Spleen (tissue), 11 donors: ENCODE data around the gene TRIOBP. TPM values are rescaled to one million over a fixed set of nuclear protein-coding genes. Genes with fewer than 3 reads are reported as not detected.
A peak's percentile ranks its signal among the peaks of the same experiment; 100 is the strongest.
"Not testable (repeated sequence)": the region's sequence is repeated elsewhere in the genome, so short reads cannot be mapped to it uniquely, and the experiment has no call there.

Experiments used
- DNase-seq: peaks from one replicate; pipeline ENCODE4 v3.0.0-alpha.2; 2020
- H3K27ac ChIP-seq, 8 donors: fragments of 200-600 bp; sonication (generic) in 7 of 8; 1 replicate in 4 of 8; 2 replicates in 4 of 8; pipeline versions ENCODE4 v1.5.0 to v1.8.0; 2016 to 2021; ENCODE audit warnings: inconsistent platforms in 4 of 8, mild to moderate bottlenecking in 4 of 8, moderate library complexity in 1 of 8
- H3K27me3 ChIP-seq, 7 donors: fragments of 200-600 bp; sonication (generic) in 6 of 7; replicated peaks in 1 of 7; 1 replicate in 4 of 7; 2 replicates in 3 of 7; pipeline versions ENCODE4 v1.5.0 to v1.8.0; 2016 to 2021; ENCODE audit warnings: inconsistent platforms in 3 of 7, mild to moderate bottlenecking in 1 of 7
- H3K36me3 ChIP-seq, 6 donors: fragments of 200-600 bp; sonication (generic) in 5 of 6; 1 replicate in 4 of 6; 2 replicates in 2 of 6; pipeline versions ENCODE4 v1.5.0 to v1.8.0; 2016 to 2021; ENCODE audit warnings: inconsistent platforms in 2 of 6
- H3K4me1 ChIP-seq, 6 donors: fragments of 200-600 bp; sonication (generic) in 5 of 6; 1 replicate in 3 of 6; 2 replicates in 3 of 6; pipeline versions ENCODE4 v1.5.0 to v1.8.0; 2016 to 2021; ENCODE audit warnings: inconsistent platforms in 3 of 6
- H3K4me3 ChIP-seq, 8 donors: fragments of 200-600 bp; sonication (generic) in 7 of 8; 1 replicate in 4 of 8; 2 replicates in 4 of 8; pipeline versions ENCODE4 v1.5.0 to v1.8.0; 2016 to 2021; ENCODE audit warnings: inconsistent platforms in 4 of 8, mild to moderate bottlenecking in 4 of 8, moderate library complexity in 2 of 8
- H3K9me3 ChIP-seq, 8 donors: fragments of 200-600 bp; sonication (generic) in 7 of 8; 1 replicate in 4 of 8; 2 replicates in 4 of 8; pipeline versions ENCODE4 v1.5.0 to v1.8.0; 2016 to 2021; ENCODE audit warnings: inconsistent platforms in 4 of 8
- POLR2A ChIP-seq, 3 donors: fragments of 450-650 bp; IDR thresholded peaks; one replicate each; pipeline ENCODE4 v1.5.1; 2017; ENCODE audit warnings: antibody characterized with exemption in 3 of 3, mild to moderate bottlenecking in 1 of 3
- POLR2AphosphoS5 ChIP-seq, 3 donors: sonication (generic); formaldehyde crosslinking; IDR thresholded peaks; one replicate each; pipeline ENCODE4 v1.5.1; 2017; ENCODE audit warnings: antibody characterized with exemption in 3 of 3
- WGBS, 5 donors: extraction: QIAGEN DNeasy Blood & Tissue Kit in 3 of 5; methylation state at CpG; one replicate each; pipeline versions ENCODE4 v1.1.5 to v1.1.7; 2013 to 2018; 5-methylcytosine and 5-hydroxymethylcytosine counted together
- intact Hi-C: fragments of 100-400 bp; cut with DNase I; formaldehyde crosslinking; loops from one replicate; pipeline ENCODE4 v1.15.0; 2023; ENCODE audit warnings: low total_unique reads
- polyA plus RNA-seq, 3 donors: library from polyadenylated mRNA; stranded (reverse); fragments of 200-250 nt; gene quantifications; one replicate each; pipeline ENCODE4 v1.2.1, GENCODE V29; 2013
- total RNA-seq, 7 donors: library from RNA; depleted of rRNA in 3 of 7; stranded (reverse); fragments of >200 nt in 3 of 7; fragmentation: NEBNext Ultra II Directional in 4 of 7; extraction: Animal tissue kit (Norgen Biotek cat#: 25700) in 4 of 7; gene quantifications; one replicate each; pipeline versions ENCODE4 v1.1.0 to v1.2.1, GENCODE V29; 2016 to 2021
- TF ChIP-seq, protein P1 (sequence below), 11 experiments: fragments of 200-600 bp in 7 of 11; fragments of 450-650 bp in 4 of 11; sonication (generic) in 4 of 11; IDR thresholded peaks in 8 of 11; conservative IDR thresholded peaks in 3 of 11; 1 replicate in 7 of 11; 2 replicates in 4 of 11; pipeline versions ENCODE4 v1.4.0 to v1.8.0; 2016 to 2021; ENCODE audit warnings: antibody characterized with exemption in 11 of 11, inconsistent platforms in 4 of 11, mild to moderate bottlenecking in 1 of 11
- donor health status: healthy with polysubstance abuse.
- donor health status: DM: no; HTN: no; CAD: no; lungs with moderate emphysema.
- donor health status: DM: no; HTN: no; CAD: no.
- donor health status: Bipolar disorder and iron deficiency.
- donor health status: healthy.
- donor health status: DM: no; HTN: no; CAD: no.
- donor health status: DM: yes; HTN: yes; CAD: no.

TRIOBP gene
- total and polyA plus RNA-seq, 10 donors = 24.6 to 151 (median 103) TPM

DNA sequence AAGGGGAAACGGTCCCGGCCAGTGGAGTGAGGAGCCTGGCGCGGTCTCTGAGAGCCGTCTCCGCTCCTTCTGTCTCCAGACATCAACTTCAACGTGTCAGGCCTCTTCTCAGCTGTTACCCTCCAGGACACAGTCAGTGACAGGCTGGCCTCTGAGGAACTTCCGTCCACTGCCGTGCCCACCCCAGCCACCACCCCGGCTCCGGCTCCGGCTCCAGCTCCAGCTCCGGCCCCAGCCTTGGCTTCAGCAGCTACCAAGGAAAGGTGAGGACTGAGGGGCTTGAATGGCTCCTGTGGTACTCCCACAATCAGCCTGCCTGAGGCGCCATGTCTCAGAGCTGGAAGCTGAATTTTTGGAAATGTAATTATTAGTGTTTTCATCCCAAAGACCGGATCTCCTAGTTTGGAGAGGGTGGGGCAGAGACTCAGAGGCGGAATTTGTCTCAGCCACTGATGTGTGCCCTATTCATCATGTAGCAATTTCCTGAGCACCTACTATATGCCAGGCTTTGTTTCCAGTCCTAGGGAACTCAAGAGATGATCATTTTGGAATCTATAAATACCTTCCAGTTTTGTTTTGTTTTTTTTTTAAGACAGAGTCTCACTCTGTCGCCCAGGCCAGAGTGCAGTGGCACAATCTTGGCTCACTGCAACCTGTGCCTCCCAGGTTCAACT is 46.2 kb upstream of the TRIOBP start:
- intact Hi-C loops = no loop called here
- H3K4me1 ChIP-seq = no peaks in the 10 kb centered on the region
- WGBS, 5 donors = 94 to 98% (median 95%) methylated on average over 16 to 17 of the region's 17 CpGs
- no peak overlapping the region for H3K4me3 ChIP-seq
- peaks cover 0 to 100% (median 91%) of the 10 kb centered on the region in 6 donors for H3K36me3 ChIP-seq
- no peak overlapping the region for H3K27ac ChIP-seq
- H3K27me3 ChIP-seq = no peaks in the 10 kb centered on the region
- no peaks in the 10 kb centered on the region for H3K9me3 ChIP-seq
- no peak for DNase-seq
- TF ChIP-seq, protein P1, sequence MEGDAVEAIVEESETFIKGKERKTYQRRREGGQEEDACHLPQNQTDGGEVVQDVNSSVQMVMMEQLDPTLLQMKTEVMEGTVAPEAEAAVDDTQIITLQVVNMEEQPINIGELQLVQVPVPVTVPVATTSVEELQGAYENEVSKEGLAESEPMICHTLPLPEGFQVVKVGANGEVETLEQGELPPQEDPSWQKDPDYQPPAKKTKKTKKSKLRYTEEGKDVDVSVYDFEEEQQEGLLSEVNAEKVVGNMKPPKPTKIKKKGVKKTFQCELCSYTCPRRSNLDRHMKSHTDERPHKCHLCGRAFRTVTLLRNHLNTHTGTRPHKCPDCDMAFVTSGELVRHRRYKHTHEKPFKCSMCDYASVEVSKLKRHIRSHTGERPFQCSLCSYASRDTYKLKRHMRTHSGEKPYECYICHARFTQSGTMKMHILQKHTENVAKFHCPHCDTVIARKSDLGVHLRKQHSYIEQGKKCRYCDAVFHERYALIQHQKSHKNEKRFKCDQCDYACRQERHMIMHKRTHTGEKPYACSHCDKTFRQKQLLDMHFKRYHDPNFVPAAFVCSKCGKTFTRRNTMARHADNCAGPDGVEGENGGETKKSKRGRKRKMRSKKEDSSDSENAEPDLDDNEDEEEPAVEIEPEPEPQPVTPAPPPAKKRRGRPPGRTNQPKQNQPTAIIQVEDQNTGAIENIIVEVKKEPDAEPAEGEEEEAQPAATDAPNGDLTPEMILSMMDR (IDR thresholded peaks at IDR 0.05 in 8 of 11, conservative IDR thresholded peaks at IDR 0.05 in 3 of 11) = no peak
- peak in 1 of 3 donors; percentile 24 for TF ChIP-seq POLR2AphosphoS5 (IDR thresholded peaks at IDR 0.05)
- TF ChIP-seq POLR2A (IDR thresholded peaks at IDR 0.05) = no peak

DNA sequence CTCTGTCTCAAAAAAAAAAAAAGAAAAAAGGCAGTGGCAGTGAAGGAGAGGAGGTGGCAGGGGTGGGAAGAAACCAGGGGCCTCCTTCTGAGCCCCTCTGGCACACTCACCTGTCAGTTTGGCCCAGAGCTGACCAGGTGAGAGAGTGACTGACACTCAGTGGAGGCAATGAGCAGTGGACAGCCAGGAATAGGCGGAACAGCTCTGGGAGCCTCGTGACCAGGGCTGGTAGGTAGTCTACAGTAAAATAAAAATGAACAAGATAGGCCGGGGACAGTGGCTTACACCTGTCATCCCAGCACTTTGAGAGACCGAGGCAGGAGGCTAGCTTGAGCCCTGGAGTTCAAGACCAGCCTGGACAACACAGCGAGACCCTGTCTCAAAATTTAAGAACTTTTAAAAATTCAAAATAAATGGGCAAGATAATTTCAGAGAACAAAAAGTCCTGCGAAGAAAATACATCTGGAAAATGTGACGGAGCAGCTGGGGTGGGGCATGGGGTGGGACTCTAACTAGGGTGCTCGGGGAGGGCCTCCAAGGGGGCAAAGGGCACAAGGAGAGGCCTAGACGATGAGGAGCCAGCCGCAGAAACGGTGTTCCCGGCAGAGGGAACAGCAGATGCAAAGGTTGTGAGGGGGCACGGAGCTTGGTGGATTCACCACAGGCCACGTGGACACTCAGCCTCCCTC is 42.1 kb upstream of the TRIOBP start:
- H3K9me3 ChIP-seq = no peaks in the 10 kb centered on the region
- H3K27me3 ChIP-seq = no peaks in the 10 kb centered on the region
- TF ChIP-seq POLR2A (IDR thresholded peaks at IDR 0.05) = no peak
- no peak for TF ChIP-seq POLR2AphosphoS5 (IDR thresholded peaks at IDR 0.05)
- TF ChIP-seq, protein P1 (IDR thresholded peaks at IDR 0.05 in 8 of 11, conservative IDR thresholded peaks at IDR 0.05 in 3 of 11) = no peak
- peaks cover 0 to 62% (median 51%) of the 10 kb centered on the region in 6 donors for H3K36me3 ChIP-seq
- no peak overlapping the region for H3K4me3 ChIP-seq
- WGBS, 5 donors = 82 to 95% (median 86%) methylated on average over 13 to 14 of the region's 14 CpGs
- no peak for DNase-seq
- H3K27ac ChIP-seq = no peak overlapping the region
- intact Hi-C loops = no loop called here
- peaks cover 8 to 17% (median 14%) of the 10 kb centered on the region in 6 donors for H3K4me1 ChIP-seq

DNA sequence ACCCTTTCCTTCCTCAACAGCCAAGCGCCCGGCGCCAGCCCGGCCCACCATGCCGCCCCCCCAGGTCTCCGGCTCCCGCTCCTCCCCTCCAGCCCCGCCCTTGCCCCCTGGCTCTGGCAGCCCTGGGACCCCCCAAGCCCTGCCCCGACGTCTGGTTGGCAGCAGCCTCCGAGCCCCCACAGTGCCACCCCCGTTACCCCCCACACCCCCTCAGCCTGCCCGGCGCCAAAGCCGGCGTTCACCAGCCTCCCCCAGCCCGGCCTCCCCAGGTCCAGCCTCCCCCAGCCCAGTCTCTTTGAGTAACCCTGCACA is 41.6 kb upstream of the TRIOBP start:
- Histone ChIP-seq H3K9me3 (no peaks in the 10 kb centered on the region), H3K27ac (no peak overlapping the region), H3K4me1 (peaks cover 12 to 22% (median 19%) of the 10 kb centered on the region in 6 donors), H3K4me3 (no peak overlapping the region), H3K36me3 (peaks cover 0 to 57% (median 46%) of the 10 kb centered on the region in 6 donors), H3K27me3 (no peaks in the 10 kb centered on the region)
- no peak for DNase-seq
- TF ChIP-seq, protein P1 (IDR thresholded peaks at IDR 0.05 in 8 of 11, conservative IDR thresholded peaks at IDR 0.05 in 3 of 11) = no peak
- TF ChIP-seq POLR2A (IDR thresholded peaks at IDR 0.05) (no peak), POLR2AphosphoS5 (IDR thresholded peaks at IDR 0.05) (no peak)
- intact Hi-C loops = no loop called here
- 82 to 89% (median 87%) methylated on average over 10 to 17 of the region's 17 CpGs for WGBS, 5 donors

DNA sequence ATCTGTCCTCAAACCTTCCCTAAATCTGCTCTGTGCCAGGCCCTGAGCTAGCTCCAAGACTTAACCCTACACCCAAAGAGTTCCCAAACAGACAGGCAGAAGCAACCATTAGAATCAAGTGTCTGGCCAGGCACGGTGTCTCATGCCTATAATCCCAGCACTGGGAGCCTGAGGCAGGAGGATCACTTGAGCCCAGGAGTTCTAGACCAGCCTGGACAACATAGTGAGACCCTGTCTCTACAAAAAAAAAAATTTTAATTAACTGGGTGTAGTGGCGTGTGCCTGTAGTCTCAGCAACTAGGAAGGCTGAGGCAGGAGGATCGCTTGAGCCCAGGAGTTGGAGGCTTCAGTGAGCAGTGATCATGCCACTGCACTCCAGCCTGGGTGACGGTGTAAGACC is 40.3 kb upstream of the TRIOBP start:
- peaks cover 19 to 35% (median 33%) of the 10 kb centered on the region in 6 donors for H3K4me1 ChIP-seq
- H3K9me3 ChIP-seq, DNase-seq, H3K27me3 ChIP-seq, intact Hi-C loops, H3K4me3 ChIP-seq: not testable (repeated sequence)
- peaks cover 0 to 44% (median 33%) of the 10 kb centered on the region in 6 donors for H3K36me3 ChIP-seq
- 93 to 97% (median 96%) methylated on average over 4 of the region's 4 CpGs for WGBS, 5 donors
- H3K27ac ChIP-seq = peak overlapping the region in 1 of 8 donors; percentile 5
